Endothelial cell of hepatic sinusoid (primary cell): ENCODE measurements around the gene TNFRSF11A.

Experiments
- in situ Hi-C: cut with HindIII; loops from 2 replicates; pipeline ENCODE4 v1.10.0; 2017; ENCODE audit warnings: low sequenced_read_pairs

Gene TNFRSF11A

GRCh38 chr18:62341473-62341872 lies 16.4 kb downstream of the TNFRSF11A start:
- in situ Hi-C loops: loop anchor here (5.0 kb wide), 1 partner anchor 71 kb away; no protein-coding TSS in a partner anchor

GRCh38 chr18:62342884-62343283 lies 17.8 kb downstream of the TNFRSF11A start:
- in situ Hi-C loops: loop anchor here (5.0 kb wide), 1 partner anchor 69 kb away; no protein-coding TSS in a partner anchor

GRCh38 chr18:62343316-62343715 lies 18.2 kb downstream of the TNFRSF11A start:
- in situ Hi-C loops: loop anchor here (5.0 kb wide), 1 partner anchor 69 kb away; no protein-coding TSS in a partner anchor

- in situ Hi-C loops: no loop called here
Measured at GRCh38 chr18:62345909-62346308, 20.8 kb downstream of the TNFRSF11A start.

GRCh38 chr18:62346333-62347088 lies 21.4 kb downstream of the TNFRSF11A start:
- in situ Hi-C loops: no loop called here

- in situ Hi-C loops: no loop called here
Measured at GRCh38 chr18:62347089-62347506, 22.0 kb downstream of the TNFRSF11A start.

GRCh38 chr18:62348474-62348873 lies 23.4 kb downstream of the TNFRSF11A start:
- in situ Hi-C loops: no loop called here

- in situ Hi-C loops: no loop called here
Measured at GRCh38 chr18:62353170-62353569, 28.1 kb downstream of the TNFRSF11A start.

- in situ Hi-C loops: no loop called here
Measured at GRCh38 chr18:62354151-62354550, 29.0 kb downstream of the TNFRSF11A start.

- in situ Hi-C loops: no loop called here
Measured at GRCh38 chr18:62357079-62357719, 32.1 kb downstream of the TNFRSF11A start.

GRCh38 chr18:62360805-62361204 lies 35.7 kb downstream of the TNFRSF11A start:
- in situ Hi-C loops: no loop called here

- in situ Hi-C loops: no loop called here
Measured at GRCh38 chr18:62361288-62361687, 36.2 kb downstream of the TNFRSF11A start.

GRCh38 chr18:62364558-62364957 lies 39.4 kb downstream of the TNFRSF11A start:
- in situ Hi-C loops: no loop called here

GRCh38 chr18:62365420-62365819 lies 40.3 kb downstream of the TNFRSF11A start:
- in situ Hi-C loops: no loop called here

- in situ Hi-C loops: no loop called here
Measured at GRCh38 chr18:62366992-62367391, 41.9 kb downstream of the TNFRSF11A start.

- in situ Hi-C loops: no loop called here
Measured at GRCh38 chr18:62368100-62368499, 43.0 kb downstream of the TNFRSF11A start.

GRCh38 chr18:62369129-62369644 lies 44.1 kb downstream of the TNFRSF11A start:
- in situ Hi-C loops: no loop called here

- in situ Hi-C loops: no loop called here
Measured at GRCh38 chr18:62370366-62370765, 45.3 kb downstream of the TNFRSF11A start.

- in situ Hi-C loops: no loop called here
Measured at GRCh38 chr18:62371436-62371835, 46.3 kb downstream of the TNFRSF11A start.

GRCh38 chr18:62372156-62372555 lies 47.0 kb downstream of the TNFRSF11A start:
- in situ Hi-C loops: no loop called here

GRCh38 chr18:62372882-62373281 lies 47.8 kb downstream of the TNFRSF11A start:
- in situ Hi-C loops: no loop called here

- in situ Hi-C loops: no loop called here
Measured at GRCh38 chr18:62374410-62374965, 49.4 kb downstream of the TNFRSF11A start.
